ENCODE measurements around the gene SLCO3A1.

SLCO3A1 gene

GRCh38 chr15:92111291-92111690 is 257.8 kb downstream of the SLCO3A1 start:
- DNase-seq = no peak

- DNase-seq = no peak
Measured at GRCh38 chr15:92111751-92112150, 258.2 kb downstream of the SLCO3A1 start.

- no peak for DNase-seq
Measured at GRCh38 chr15:92112180-92112579, 258.7 kb downstream of the SLCO3A1 start.

- DNase-seq = no peak
Measured at GRCh38 chr15:92112711-92113110, 259.2 kb downstream of the SLCO3A1 start.

- DNase-seq = no peak
Measured at GRCh38 chr15:92113832-92114231, 260.3 kb downstream of the SLCO3A1 start.

GRCh38 chr15:92115834-92116233 is 262.3 kb downstream of the SLCO3A1 start:
- no peak for DNase-seq

- no peak for DNase-seq
Measured at GRCh38 chr15:92116330-92116729, 262.8 kb downstream of the SLCO3A1 start.

GRCh38 chr15:92117261-92117731 is 263.8 kb downstream of the SLCO3A1 start:
- DNase-seq = no peak

GRCh38 chr15:92118162-92118935 is 264.8 kb downstream of the SLCO3A1 start:
- no peak for DNase-seq

- no peak for DNase-seq
Measured at GRCh38 chr15:92118936-92119325, 265.4 kb downstream of the SLCO3A1 start.

- DNase-seq = no peak
Measured at GRCh38 chr15:92120094-92120795, 266.7 kb downstream of the SLCO3A1 start.

- DNase-seq = no peak
Measured at GRCh38 chr15:92121047-92121446, 267.5 kb downstream of the SLCO3A1 start.

GRCh38 chr15:92122259-92122658 is 268.8 kb downstream of the SLCO3A1 start:
- no peak for DNase-seq

GRCh38 chr15:92123962-92124656 is 270.6 kb downstream of the SLCO3A1 start:
- no peak for DNase-seq

- no peak for DNase-seq
Measured at GRCh38 chr15:92124657-92125010, 271.1 kb downstream of the SLCO3A1 start.

GRCh38 chr15:92128788-92129187 is 275.3 kb downstream of the SLCO3A1 start:
- DNase-seq = no peak

GRCh38 chr15:92130244-92130643 is 276.7 kb downstream of the SLCO3A1 start:
- no peak for DNase-seq

GRCh38 chr15:92130906-92131305 is 277.4 kb downstream of the SLCO3A1 start:
- DNase-seq = no peak

GRCh38 chr15:92132982-92133755 is 279.7 kb downstream of the SLCO3A1 start:
- DNase-seq = no peak

- no peak for DNase-seq
Measured at GRCh38 chr15:92140796-92141195, 287.3 kb downstream of the SLCO3A1 start.

GRCh38 chr15:92141607-92142006 is 288.1 kb downstream of the SLCO3A1 start:
- DNase-seq = no peak

- no peak for DNase-seq
Measured at GRCh38 chr15:92142242-92143232, 289.0 kb downstream of the SLCO3A1 start.
